MM.1S (cell line): ENCODE data around the gene CASP2.

Experiments used
- DNase-seq: peaks from one replicate; pipeline ENCODE4 v3.0.0-alpha.2; 2015
- H2AFZ ChIP-seq: fragments of 300-600 bp; sonication (generic); 2 replicates; pipeline ENCODE4 v1.6.0; 2016; ENCODE audit warnings: antibody characterized with exemption, low read length
- H3F3A ChIP-seq: fragments of 300-600 bp; sonication (generic); 2 replicates; pipeline ENCODE4 v1.6.1; 2016; ENCODE audit warnings: mild to moderate bottlenecking, antibody characterized with exemption, low read length, moderate library complexity, mixed read lengths; ENCODE audit not compliant: insufficient read depth
- H3K27ac ChIP-seq: fragments of 300-600 bp; sonication (generic); 2 replicates; pipeline ENCODE4 v1.5.1; 2016; ENCODE audit warnings: mild to moderate bottlenecking, low read length
- H3K27me3 ChIP-seq: fragments of 300-600 bp; sonication (generic); replicated peaks from 2 replicates; pipeline ENCODE4 v1.6.0; 2016; ENCODE audit warnings: low read length; ENCODE audit not compliant: insufficient read depth
- H3K36me3 ChIP-seq: fragments of 300-600 bp; sonication (generic); replicated peaks from 2 replicates; pipeline ENCODE4 v1.6.1; 2016; ENCODE audit warnings: mild to moderate bottlenecking, low read length, mixed read lengths; ENCODE audit not compliant: insufficient read depth
- H3K4me1 ChIP-seq: fragments of 300-600 bp; sonication (generic); 2 replicates; pipeline ENCODE4 v1.6.1; 2016; ENCODE audit warnings: low read length, mixed read lengths
- H3K4me2 ChIP-seq: fragments of 300-600 bp; sonication (generic); 2 replicates; pipeline ENCODE4 v1.6.0; 2016; ENCODE audit warnings: low read depth, low read length
- H3K4me3 ChIP-seq: fragments of 300-600 bp; sonication (generic); 2 replicates; pipeline ENCODE4 v1.5.1; 2016; ENCODE audit warnings: low read length, mixed read lengths
- H3K79me2 ChIP-seq: fragments of 300-600 bp; sonication (generic); 2 replicates; pipeline ENCODE4 v1.6.1; 2016; ENCODE audit warnings: mixed run types, low read length, mixed read lengths
- H3K9ac ChIP-seq: fragments of 300-600 bp; sonication (generic); 2 replicates; pipeline ENCODE4 v1.6.1; 2016; ENCODE audit warnings: low read length, mixed read lengths
- H3K9me2 ChIP-seq: fragments of 300-600 bp; sonication (generic); replicated peaks from 2 replicates; pipeline ENCODE4 v1.6.1; 2016; ENCODE audit warnings: mild to moderate bottlenecking, low read length, mixed read lengths; ENCODE audit not compliant: insufficient read depth
- H3K9me3 ChIP-seq: fragments of 300-600 bp; sonication (generic); replicated peaks from 2 replicates; pipeline ENCODE4 v1.6.1; 2016; ENCODE audit warnings: mild to moderate bottlenecking, low read length, mixed read lengths; ENCODE audit not compliant: insufficient read depth
- H4K20me1 ChIP-seq: fragments of 300-600 bp; sonication (generic); 2 replicates; pipeline ENCODE4 v1.6.1; 2016; ENCODE audit warnings: mild to moderate bottlenecking, low read length, moderate library complexity, mixed read lengths; ENCODE audit not compliant: insufficient read depth
- CTCF ChIP-seq: fragments of 300-600 bp; sonication (generic); IDR thresholded peaks from 2 replicates; pipeline ENCODE4 v1.5.1; 2016; ENCODE audit warnings: antibody characterized with exemption, low read length, mixed read lengths
- EZH2 ChIP-seq: fragments of 300-600 bp; sonication (generic); optimal IDR thresholded peaks from 2 replicates; pipeline ENCODE3; 2017; ENCODE audit warnings: low read depth, mild to moderate bottlenecking, antibody characterized with exemption, low read length, mixed read lengths
- EZH2phosphoT487 ChIP-seq: fragments of 300-600 bp; sonication (generic); IDR thresholded peaks from 2 replicates; pipeline ENCODE4 v1.6.1; 2018; ENCODE audit warnings: antibody characterized with exemption, low read length

The CASP2 gene

GRCh38 chr7:143351060-143351459 is 62.9 kb downstream of the CASP2 start:
- Histone ChIP-seq H3K36me3 (no peaks in the 10 kb centered on the region), H3K9me3 (no peaks in the 10 kb centered on the region), H3K79me2 (no peaks in the 10 kb centered on the region), H3K27ac (no peak overlapping the region), H3K4me3 (no peak overlapping the region), H2AFZ (no peak overlapping the region), H3K9me2 (no peaks in the 10 kb centered on the region), H3K4me2 (no peak overlapping the region), H4K20me1 (no peaks in the 10 kb centered on the region), H3K9ac (no peak overlapping the region), H3F3A (no peaks in the 10 kb centered on the region), H3K27me3 (no peaks in the 10 kb centered on the region), H3K4me1 (no peaks in the 10 kb centered on the region)
- DNase-seq: no peak
- TF ChIP-seq EZH2 (no peak), CTCF (no peak), EZH2phosphoT487 (no peak)

GRCh38 chr7:143351574-143351973 is 63.4 kb downstream of the CASP2 start:
- no peak for DNase-seq
- H3K4me2 ChIP-seq: no peak overlapping the region
- no peak overlapping the region for H3K27ac ChIP-seq
- TF ChIP-seq EZH2phosphoT487 (no peak), EZH2 (no peak), CTCF (no peak)
- no peaks in the 10 kb centered on the region for H3K9me3 ChIP-seq
- H3K79me2 ChIP-seq: no peaks in the 10 kb centered on the region
- no peak overlapping the region for H3K9ac ChIP-seq
- no peaks in the 10 kb centered on the region for H3K36me3 ChIP-seq
- H3K27me3 ChIP-seq: no peaks in the 10 kb centered on the region
- no peak overlapping the region for H2AFZ ChIP-seq
- H3F3A ChIP-seq: no peaks in the 10 kb centered on the region
- no peaks in the 10 kb centered on the region for H4K20me1 ChIP-seq
- no peaks in the 10 kb centered on the region for H3K4me1 ChIP-seq
- no peak overlapping the region for H3K4me3 ChIP-seq
- H3K9me2 ChIP-seq: no peaks in the 10 kb centered on the region

GRCh38 chr7:143352531-143353002 is 64.4 kb downstream of the CASP2 start:
- Histone ChIP-seq H3K9me3 (no peaks in the 10 kb centered on the region), H3K9me2 (no peaks in the 10 kb centered on the region), H3K4me1 (no peaks in the 10 kb centered on the region)

More at GRCh38 chr7:143352531-143353002, 64.4 kb downstream of the CASP2 start:
- no peak for DNase-seq
- no peak for TF ChIP-seq EZH2phosphoT487
- TF ChIP-seq CTCF: no peak
- no peak for TF ChIP-seq EZH2
- Histone ChIP-seq H2AFZ (no peak overlapping the region), H4K20me1 (no peaks in the 10 kb centered on the region), H3F3A (no peaks in the 10 kb centered on the region), H3K27me3 (0 out of 2 replicates have a peak, but pooled peaks cover under 1% of the 10 kb centered on the region), H3K9ac (no peak overlapping the region), H3K36me3 (no peaks in the 10 kb centered on the region), H3K79me2 (no peaks in the 10 kb centered on the region), H3K4me2 (no peak overlapping the region), H3K4me3 (no peak overlapping the region), H3K27ac (no peak overlapping the region)
